ENCODE data around the gene LRP1.

LRP1 gene

GRCh38 chr12:57216921-57217879 is 88.9 kb downstream of the LRP1 start:
- no peak for TF ChIP-seq TAF1 (IDR thresholded peaks at IDR 0.05; ENCODE audit: borderline replicate concordance, insufficient read depth, low read length)
- TF ChIP-seq POLR2AphosphoS5 (IDR thresholded peaks at IDR 0.05; ENCODE audit: low read depth, low read length) = no peak
- TF ChIP-seq SIN3A (IDR thresholded peaks at IDR 0.05; ENCODE audit: borderline replicate concordance, insufficient read depth, low read length) = no peak
- no peak for TF ChIP-seq FOXP2 (optimal IDR thresholded peaks at IDR 0.05; ENCODE audit: borderline replicate concordance, extremely low read depth, extremely low read length, insufficient read depth)
- TF ChIP-seq REST (IDR thresholded peaks at IDR 0.05; ENCODE audit: insufficient read depth in 1 of 2, low read depth in 2 of 2, low read length in 2 of 2) = no peak

GRCh38 chr12:57218030-57218853 is 90.0 kb downstream of the LRP1 start:
- TF ChIP-seq REST (IDR thresholded peaks at IDR 0.05; ENCODE audit: insufficient read depth in 1 of 2, low read depth in 2 of 2, low read length in 2 of 2) = no peak
- no peak for TF ChIP-seq SIN3A (IDR thresholded peaks at IDR 0.05; ENCODE audit: borderline replicate concordance, insufficient read depth, low read length)
- TF ChIP-seq POLR2AphosphoS5 (IDR thresholded peaks at IDR 0.05; ENCODE audit: low read depth, low read length) = no peak
- no peak for TF ChIP-seq TAF1 (IDR thresholded peaks at IDR 0.05; ENCODE audit: borderline replicate concordance, insufficient read depth, low read length)
- no peak for TF ChIP-seq FOXP2 (optimal IDR thresholded peaks at IDR 0.05; ENCODE audit: borderline replicate concordance, extremely low read depth, extremely low read length, insufficient read depth)

GRCh38 chr12:57219205-57219992 is 91.1 kb downstream of the LRP1 start:
- TF ChIP-seq FOXP2 (optimal IDR thresholded peaks at IDR 0.05; ENCODE audit: borderline replicate concordance, extremely low read depth, extremely low read length, insufficient read depth) (no peak), REST (IDR thresholded peaks at IDR 0.05; ENCODE audit: insufficient read depth in 1 of 2, low read depth in 2 of 2, low read length in 2 of 2) (no peak), POLR2AphosphoS5 (IDR thresholded peaks at IDR 0.05; ENCODE audit: low read depth, low read length) (no peak), SIN3A (IDR thresholded peaks at IDR 0.05; ENCODE audit: borderline replicate concordance, insufficient read depth, low read length) (no peak), TAF1 (IDR thresholded peaks at IDR 0.05; ENCODE audit: borderline replicate concordance, insufficient read depth, low read length) (no peak)

- TF ChIP-seq FOXP2 (optimal IDR thresholded peaks at IDR 0.05; ENCODE audit: borderline replicate concordance, extremely low read depth, extremely low read length, insufficient read depth) (no peak), REST (IDR thresholded peaks at IDR 0.05; ENCODE audit: insufficient read depth in 1 of 2, low read depth in 2 of 2, low read length in 2 of 2) (no peak), SIN3A (IDR thresholded peaks at IDR 0.05; ENCODE audit: borderline replicate concordance, insufficient read depth, low read length) (no peak), POLR2AphosphoS5 (IDR thresholded peaks at IDR 0.05; ENCODE audit: low read depth, low read length) (no peak), TAF1 (IDR thresholded peaks at IDR 0.05; ENCODE audit: borderline replicate concordance, insufficient read depth, low read length) (no peak)
Measured at GRCh38 chr12:57219993-57220754, 91.9 kb downstream of the LRP1 start.

Data from PFSK-1 (cell line).